GM19467 (cell line): Measurements from ENCODE around the gene FHOD3.
A peak's percentile ranks its signal among the peaks of the same experiment; 100 is the strongest.

Experiments used
- ATAC-seq: cut with Tn5 transposase; IDR thresholded peaks from one replicate; pipeline ENCODE4 v1.9.1; 2021; ENCODE audit warnings: mild to moderate bottlenecking, moderate library complexity; ENCODE audit not compliant: unreplicated experiment

The FHOD3 gene

DNA sequence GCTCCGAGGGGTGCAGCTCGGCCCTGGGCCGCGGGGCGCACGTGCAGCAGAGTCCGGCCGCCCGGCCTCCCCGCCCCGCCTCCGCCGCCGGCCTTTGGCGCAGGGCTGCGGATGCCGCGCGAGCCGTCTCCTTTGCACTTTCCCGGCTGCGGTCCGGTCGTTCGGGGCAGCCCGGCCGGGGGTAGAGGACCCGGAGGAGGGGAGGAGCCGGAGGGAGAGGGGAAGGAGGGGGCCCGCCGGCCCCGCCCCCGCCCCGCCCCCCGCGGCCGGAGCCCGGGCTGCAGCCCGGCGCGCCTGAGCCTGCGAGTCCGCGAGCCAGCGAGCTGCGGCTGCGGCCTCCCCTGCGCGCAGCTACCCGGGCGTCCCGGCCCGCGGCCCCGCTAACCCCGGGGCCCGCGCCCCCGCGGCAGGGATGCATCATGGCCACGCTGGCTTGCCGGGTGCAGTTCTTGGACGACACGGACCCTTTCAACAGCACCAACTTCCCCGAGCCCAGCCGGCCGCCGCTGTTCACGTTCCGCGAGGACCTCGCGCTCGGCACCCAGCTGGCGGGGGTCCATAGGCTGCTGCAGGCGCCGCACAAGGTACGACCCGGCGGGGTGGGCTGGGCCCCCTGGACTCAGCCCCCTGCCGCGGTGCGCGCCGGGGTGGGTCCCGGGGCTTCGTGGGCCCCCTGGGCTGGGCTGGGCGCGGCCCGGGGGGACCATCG lies at the start of gene FHOD3:
TSS of gene FHOD3 (plus strand) at position 297 of the 709 bp plus-strand sequence. CDS start at position 420, 123 bp downstream.
- ATAC-seq: peak; percentile 60

DNA sequence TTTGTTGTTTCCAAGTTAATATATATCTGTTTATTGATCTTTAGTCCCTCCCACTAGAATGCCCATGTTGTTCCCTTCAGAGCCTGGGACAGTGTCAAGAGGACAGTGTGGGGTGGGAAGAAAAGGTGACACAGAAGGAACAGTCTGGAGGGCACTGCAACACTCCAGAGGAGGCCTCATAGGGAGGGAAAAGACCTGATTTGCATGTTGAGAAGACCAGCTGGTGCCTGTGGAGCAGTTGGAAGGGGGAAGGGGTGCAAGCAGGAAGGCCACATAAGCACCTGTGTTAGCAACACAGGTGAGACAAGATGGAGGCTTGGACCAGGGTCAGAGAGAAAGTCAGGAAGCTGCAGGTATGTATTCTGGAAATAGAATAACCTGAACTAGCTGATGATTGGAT lies 48.1 kb upstream of the FHOD3 start:
- ATAC-seq: no peak

DNA sequence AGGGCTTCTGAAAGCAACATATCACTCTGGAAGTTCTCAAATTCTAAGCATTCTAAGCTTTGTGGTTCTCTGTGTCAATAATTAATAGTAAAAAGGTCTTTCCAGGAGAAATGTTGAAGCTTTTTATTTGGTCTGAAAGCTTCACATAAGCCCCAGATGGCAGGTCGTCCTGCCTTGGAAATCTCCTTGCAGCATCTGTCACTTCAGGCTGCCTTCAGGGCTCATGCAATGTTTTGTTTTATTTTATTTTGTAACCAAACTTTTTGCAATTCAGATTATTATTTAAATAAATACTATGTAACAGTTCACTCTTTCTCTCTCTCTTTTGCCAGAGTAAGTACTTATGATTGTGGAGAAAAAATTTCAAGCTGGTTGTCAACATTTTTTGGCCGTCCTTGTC lies 46.7 kb upstream of the FHOD3 start:
- ATAC-seq: no peak

DNA sequence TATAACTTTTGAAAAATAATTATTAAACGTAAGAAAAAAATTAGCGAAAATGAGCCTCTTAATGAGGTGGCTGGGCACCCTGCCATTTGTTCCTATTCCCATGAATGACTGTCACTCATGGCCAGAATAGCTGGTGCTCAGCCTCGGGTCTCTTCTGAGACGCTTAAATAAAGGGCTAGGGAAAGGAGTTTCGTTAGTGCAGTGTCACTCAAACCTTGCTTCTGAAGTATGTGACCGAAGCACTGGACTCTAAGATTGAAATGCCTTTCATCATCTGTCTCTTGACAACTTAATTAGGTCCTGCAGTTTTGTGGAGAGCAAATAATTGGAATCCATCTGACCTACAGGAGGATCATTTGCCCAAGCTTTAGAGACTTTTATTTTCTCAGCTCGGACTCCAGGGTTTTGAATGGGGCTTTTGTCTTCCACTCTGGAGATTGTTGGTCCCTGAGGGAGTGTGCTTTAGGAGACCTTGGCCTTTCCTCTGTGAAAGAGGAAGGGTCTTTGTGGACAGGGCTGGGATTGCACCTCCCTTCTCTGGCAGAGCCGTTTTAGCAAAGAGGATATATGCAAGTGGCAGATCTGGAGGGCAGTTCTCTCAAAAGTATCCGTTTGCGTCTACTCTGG lies 42.3 kb upstream of the FHOD3 start:
- ATAC-seq: no peak

DNA sequence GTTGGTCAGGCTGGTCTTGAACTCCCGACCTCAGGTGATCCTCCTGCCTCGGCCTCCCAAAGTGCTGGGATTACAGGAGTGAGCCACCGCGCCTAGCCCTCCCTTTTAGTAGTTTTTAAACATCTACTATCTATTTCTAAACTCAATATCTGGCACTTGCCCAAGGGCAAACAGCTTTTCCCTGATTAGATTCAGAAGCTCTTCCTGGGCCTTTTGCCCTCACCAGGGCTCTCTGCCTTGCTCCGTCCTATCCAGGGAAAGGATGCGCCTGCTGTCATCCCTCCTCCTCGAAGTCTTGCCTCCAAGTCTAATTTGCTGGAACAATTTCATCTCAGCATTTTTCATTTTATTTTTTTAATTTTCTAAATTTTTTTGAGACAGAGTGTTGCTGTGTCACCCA lies 41.4 kb upstream of the FHOD3 start:
- ATAC-seq: no peak

DNA sequence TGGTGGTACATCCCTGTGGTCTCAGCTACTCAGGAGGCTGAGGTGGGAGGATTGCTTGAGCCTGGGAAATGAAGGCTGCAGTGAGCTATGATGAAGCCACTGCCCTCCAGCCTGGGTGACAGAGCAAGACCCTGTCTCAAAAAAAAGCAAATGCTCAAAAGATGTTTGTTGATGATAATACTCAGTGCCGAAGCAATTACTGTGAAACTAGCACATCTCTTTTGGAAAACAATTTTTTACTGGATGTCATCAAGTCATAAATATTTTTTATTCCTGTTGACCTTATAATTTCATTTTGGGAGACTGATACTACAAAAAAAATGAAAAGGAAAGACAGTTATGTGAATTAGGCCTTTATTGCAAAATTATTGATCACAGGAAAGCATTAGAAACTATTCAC lies 34.5 kb upstream of the FHOD3 start:
- ATAC-seq: no peak

DNA sequence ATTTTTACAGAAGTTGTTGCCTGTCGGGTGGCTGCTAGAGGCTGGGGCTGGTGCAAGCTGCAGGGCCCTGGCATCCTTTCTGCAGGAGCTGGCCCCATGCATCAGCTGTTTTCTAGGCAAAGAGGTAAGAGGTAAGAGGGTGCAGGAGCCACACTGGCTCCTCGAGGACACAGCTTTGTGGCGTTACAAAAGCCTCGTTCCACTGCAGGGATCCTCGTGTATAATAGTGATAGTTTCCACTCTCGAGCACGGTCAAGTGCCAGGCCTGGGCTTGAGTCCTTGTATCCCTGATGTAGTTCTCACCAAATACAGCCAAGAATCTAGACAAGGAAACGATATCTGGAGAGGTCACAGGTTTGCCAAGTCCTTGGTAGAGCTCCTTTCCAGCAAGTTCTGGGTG lies 33.2 kb upstream of the FHOD3 start:
- no peak for ATAC-seq

DNA sequence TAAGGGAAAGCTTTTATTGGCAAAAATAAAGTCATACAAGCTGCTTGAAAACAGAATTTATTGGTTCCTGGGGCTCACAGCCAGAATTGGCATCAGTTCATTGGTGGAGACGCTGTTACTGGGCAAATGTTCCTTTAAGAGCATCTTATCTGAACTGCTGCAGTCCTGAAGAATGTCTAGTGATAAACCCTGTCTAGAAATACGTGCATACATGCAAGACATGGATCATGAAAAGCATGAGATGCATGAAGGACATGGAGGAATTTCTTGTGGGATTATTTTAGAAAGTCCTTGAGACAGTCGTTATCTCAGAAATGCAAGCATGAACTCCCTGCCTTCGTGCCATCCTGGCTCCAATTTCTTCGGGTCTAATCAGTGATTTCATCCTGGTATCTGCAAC lies 32.5 kb upstream of the FHOD3 start:
- ATAC-seq: no peak

DNA sequence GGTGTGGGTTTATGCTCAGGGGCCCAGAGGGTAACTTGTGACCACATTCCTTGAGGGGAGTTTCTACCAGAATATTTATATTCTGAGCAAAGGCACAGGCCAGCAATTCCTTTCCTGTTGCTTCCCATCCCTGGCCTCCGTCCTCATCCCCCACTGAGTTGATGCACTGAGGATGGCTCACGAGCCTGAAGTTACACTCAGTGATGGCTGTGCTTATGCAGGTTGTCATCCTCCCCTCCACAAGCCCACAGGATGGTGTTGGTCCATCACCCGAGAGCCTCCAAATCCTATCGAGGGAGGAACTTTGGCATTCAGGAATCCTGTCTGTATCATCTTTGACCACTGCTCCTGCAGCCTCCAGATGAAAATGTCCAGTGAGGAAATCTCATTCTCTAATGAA lies 28.4 kb upstream of the FHOD3 start:
- ATAC-seq: no peak

DNA sequence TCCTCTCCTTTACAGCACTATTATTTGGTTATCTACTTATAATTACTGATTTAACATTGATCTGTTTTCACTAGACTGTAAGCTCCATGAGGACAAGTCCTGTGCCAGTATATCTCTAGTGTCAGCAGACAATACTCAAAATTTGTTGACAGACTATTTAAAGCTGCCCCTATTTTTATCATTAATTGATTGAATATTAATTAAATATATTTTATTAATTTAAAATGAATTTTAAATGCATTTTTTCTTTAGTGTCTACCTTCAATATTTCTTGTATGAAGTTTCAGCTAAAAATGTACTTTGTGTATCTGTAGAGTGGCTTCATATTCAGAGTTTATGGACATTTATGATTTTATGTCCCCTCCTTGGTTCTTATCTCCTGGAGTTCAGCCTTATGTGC lies 26.4 kb upstream of the FHOD3 start:
- ATAC-seq: no peak

DNA sequence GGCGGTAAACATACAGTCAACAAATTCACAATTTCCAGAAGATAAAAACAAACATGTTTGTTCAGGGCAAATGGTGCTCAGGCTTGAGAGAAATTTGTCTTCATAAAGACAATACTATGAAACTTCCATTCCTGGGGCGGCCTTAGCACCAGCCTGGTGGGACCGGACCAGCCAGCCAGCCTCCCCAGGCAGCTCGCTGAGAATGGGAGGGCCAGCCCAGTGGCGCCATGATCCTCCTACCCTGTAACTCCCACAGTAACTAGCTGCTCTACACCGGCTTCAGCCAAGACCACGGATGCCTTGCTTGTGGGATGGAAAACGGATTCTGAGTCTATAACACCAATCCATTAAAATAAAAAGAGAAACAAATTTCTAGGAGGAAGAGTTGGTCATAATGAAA lies 24.2 kb upstream of the FHOD3 start:
- no peak for ATAC-seq

DNA sequence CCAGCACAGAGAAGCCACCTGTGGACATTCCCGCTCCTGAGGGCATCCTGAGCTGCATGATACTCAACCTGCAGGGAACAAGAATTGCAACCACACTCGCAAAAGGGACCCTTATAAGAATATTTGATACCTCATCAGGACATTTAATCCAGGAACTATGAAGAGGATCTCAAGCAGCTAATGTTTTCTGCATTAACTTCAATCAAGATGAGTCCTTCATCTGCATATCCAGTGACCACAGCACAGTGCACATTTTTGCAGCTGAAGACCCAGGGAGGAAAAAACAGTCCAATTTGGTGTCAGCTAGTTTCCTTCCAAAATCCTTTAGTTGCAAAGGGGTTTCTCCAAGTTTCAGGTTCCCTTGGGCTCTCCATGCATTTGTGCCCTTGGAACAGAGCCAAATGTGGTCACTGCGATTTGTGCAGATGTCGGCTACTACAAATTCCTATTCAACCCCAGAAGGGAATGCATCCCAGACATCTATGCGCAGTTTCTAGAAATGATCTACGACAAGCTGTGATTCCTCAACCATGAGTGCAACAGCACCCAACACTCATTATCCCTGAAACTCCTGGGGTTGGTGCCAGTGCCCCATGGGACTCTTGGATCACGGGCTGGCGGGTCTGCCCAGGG lies 23.3 kb upstream of the FHOD3 start:
- ATAC-seq: no peak

DNA sequence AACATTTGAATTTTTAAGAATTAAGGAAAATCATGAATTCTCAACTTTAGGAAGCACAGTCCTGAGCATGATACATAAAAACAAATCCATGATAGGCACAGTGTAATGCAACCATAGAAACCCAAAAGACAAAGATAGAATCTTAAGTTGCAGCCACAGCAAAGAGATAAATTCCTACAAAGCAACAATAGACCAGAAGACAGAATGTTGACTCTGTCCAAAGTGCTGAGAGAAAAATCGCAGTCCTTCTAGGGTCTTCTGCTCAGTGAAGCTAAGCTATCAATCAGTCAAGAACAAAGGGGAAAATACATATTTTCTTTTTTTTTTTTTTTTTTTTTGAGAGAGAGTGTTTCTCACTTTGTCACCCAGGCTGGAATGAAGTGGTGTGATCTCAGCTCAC lies 22.0 kb upstream of the FHOD3 start:
- ATAC-seq: no peak

DNA sequence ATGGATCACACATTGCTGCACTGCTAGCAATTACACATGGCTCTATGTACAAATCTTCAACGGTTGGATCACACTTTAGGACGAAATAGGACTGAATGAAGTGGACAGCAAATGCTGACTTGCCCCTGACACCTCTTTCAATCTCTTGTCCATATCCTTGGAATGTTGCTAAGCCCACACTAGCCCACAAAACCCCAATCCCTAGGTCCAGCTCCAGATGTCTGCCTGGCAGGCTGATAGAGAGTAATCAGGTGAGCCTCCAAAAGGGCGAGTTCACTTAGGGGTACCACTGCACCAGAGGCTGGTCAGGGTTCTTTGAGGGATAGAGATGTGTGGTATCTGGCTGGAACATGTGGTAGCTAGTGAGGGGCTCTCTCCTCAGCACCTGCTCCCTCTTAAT lies 18.5 kb upstream of the FHOD3 start:
- ATAC-seq: no peak

DNA sequence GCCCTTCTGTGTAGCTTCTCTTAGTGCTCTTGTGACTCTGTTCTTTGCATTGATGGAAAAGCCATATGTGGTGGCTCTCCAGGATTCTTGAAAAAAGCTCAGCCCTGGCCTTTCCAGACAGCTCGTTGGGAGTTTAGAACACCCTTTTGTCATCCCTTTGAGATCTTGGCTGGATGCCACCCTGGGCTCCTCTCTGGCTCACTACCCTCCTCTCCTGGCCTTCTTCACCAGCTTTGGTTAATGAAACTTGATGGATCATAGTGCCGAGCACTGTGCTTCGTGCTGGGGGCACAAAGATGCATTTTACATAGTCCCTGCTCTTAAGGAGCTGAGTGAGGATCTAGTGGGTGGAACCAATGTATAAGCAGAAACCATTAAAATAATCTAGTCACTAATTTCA lies 15.6 kb upstream of the FHOD3 start:
- ATAC-seq: no peak

DNA sequence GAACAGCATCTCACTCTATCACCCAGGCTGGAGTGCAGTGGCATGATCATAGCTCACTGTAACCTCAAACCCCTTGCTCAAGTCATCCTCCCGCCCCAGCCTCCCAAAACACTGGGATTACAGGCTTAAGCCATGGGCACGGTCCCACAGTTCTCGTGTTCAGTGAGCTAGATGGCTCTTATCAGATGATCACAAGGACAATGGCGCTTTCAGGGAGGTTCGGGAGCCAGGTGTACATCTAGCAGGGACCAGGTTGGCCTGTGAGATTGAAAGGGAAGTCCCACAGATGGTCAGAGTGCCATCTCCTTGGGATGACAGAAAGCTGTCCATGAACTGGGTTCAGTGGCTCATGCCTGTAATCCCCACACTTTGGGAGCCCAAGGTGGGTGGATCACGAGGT lies 14.1 kb upstream of the FHOD3 start:
- ATAC-seq: no peak

DNA sequence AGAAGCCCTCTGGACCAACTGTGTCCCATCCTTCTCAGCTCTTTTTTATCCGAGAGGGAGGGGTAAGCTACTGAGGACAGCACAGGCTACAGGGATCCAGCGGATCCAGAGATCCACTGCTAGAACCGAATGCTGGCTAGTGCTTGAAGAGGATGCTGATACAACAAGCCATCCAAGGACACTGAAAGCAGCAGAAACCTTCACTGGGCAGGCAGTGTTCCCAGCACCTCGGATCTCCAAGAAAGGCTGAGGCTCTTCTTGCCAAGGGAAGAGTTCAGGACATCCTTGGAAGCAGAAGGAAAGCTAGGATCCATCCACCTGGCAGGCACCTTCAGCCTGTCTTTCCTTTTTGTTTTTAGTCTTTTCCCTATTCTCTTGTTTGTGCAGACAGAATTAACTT lies 13.2 kb upstream of the FHOD3 start:
- no peak for ATAC-seq

DNA sequence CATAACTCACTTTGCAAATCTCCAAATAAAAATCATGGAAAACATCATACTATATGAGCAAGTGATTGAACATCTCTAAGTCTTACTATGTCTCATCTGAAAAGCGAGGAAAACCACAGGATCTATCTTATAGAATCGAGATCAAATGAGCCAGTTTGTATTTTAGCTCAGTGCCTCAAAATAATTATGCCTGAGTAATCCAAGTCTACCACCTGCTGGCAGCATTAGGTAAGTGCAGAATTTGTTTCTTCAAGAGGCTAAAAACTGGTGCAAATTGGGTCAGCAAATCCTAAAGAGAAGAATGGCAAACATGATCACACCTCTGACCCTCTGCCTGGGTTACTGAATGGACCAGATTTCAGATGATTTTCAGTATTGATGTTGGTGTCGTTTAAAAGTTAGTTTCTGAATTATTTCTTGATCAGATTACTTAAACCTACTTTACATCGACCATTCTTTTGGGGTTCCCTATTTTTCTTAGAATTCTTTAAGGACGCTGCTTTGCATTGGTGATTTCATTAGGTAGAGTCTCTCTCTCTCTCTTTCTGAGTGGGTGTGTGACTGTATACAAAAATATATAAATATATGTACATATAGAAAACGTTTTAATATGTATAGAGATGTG lies 12.7 kb upstream of the FHOD3 start:
- no peak for ATAC-seq

DNA sequence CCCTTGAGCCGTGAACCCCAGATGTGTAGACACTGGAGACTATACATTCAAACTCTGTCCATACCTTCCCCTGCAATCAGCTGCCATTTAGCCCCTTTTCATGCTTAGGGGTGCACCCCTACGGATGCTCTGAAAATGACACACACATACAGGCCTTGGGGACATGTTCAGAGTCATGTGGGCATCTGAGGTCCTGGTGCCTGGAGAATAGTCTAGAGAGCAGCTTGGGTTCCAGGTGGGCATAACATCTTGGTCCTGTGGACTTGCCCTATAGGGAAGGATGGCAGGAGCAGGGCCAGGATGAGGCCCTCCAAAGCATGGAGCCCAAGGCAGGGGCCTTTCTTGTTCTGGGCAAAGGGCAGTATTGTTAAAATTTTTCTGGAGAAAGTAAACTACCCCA lies 9.9 kb upstream of the FHOD3 start:
- ATAC-seq: no peak

DNA sequence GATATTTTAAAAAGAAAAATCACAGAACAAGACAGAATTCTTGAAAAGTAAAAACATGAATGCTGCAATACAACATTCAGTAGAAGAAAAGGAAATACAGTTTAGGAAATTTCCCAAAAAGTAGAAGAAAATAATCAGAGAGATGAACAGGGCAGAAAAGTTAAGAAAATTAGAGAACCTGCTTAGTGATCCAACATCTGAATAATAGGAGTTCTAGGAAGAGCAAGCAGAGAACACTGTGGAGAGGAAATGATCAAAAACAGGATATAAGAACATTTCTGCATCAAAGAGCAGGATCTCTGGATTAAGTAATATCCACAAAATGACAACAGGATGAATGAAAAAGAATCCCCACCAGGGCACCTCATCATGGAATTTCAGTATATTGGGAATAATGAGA lies 8.8 kb upstream of the FHOD3 start:
- ATAC-seq: no peak

DNA sequence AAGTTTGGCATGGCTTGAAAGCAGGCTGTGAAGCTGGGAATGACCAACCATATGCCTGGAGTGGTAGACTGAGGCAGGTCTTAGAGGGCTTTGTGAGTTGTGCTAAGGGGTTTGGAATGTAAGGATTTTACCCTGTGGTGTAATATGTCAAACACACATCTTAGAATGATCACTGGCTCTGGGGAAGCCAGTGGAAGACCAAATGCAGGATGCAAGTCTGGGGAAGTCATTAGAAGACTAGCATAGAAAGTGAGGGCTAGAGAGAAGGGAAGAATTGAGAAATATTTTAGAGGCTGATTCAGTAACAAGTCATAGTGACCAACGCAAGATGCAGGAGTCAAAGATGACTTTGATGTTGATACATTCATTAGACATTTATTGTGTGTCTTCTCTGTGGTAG lies 3.5 kb upstream of the FHOD3 start:
- no peak for ATAC-seq

DNA sequence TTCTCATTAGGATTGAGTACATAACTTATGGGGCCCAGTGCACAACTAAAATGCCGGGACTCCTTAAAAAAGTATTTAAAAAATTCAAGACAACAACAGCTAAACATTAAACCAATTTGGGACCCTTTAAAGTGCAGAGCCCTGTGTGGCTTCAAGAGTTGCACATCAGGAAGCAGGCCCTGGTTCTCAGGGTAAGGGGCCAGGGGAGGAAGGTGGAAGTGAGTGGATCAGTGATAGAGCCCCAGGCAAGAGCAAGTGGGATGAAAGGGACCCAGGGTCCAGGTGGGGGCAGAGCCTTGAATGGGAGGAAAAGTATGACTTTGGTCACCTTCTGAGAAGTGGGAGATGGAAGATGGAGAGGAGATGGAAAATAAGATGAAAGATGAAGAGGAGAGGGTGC lies 2.3 kb upstream of the FHOD3 start:
- ATAC-seq: no peak
